Measurements from ENCODE around the gene TRIL. TPM values are rescaled to one million over a fixed set of nuclear protein-coding genes. Genes with fewer than 3 reads are reported as not detected.

The TRIL gene
- total RNA-seq, 2 donors from 2014 or later: 0.83 to 4.4 TPM

DNA sequence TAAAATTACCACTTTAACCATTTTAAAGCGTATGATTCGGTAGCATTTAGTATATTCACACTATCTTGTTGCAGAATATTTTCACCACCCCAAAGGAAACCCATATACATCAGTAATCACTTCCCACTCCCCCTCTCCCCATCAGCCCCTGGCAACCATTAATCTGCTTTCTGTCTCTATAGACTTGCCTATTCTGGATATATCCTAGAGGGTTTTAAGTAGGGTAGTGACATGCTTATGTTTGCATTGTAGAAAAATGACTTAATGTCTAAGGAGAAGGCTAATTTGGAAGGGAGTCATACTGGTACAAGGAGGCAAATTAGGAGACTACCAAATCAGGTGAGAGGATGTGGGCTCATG lies 42.6 kb upstream of the TRIL start:
- no peaks in the 10 kb centered on the region for H3K36me3 ChIP-seq
- no peaks in the 10 kb centered on the region for H3K27me3 ChIP-seq
- TF ChIP-seq, protein P1, sequence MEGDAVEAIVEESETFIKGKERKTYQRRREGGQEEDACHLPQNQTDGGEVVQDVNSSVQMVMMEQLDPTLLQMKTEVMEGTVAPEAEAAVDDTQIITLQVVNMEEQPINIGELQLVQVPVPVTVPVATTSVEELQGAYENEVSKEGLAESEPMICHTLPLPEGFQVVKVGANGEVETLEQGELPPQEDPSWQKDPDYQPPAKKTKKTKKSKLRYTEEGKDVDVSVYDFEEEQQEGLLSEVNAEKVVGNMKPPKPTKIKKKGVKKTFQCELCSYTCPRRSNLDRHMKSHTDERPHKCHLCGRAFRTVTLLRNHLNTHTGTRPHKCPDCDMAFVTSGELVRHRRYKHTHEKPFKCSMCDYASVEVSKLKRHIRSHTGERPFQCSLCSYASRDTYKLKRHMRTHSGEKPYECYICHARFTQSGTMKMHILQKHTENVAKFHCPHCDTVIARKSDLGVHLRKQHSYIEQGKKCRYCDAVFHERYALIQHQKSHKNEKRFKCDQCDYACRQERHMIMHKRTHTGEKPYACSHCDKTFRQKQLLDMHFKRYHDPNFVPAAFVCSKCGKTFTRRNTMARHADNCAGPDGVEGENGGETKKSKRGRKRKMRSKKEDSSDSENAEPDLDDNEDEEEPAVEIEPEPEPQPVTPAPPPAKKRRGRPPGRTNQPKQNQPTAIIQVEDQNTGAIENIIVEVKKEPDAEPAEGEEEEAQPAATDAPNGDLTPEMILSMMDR (IDR thresholded peaks at IDR 0.05): no peak
- H3K27ac ChIP-seq: no peak overlapping the region
- DNase-seq (ENCODE audit: low spot score): no peak
- no peaks in the 10 kb centered on the region for H3K9me3 ChIP-seq
- H3K4me1 ChIP-seq: peaks cover 2 to 25% of the 10 kb centered on the region in 2 donors
- H3K4me3 ChIP-seq: no peak overlapping the region

DNA sequence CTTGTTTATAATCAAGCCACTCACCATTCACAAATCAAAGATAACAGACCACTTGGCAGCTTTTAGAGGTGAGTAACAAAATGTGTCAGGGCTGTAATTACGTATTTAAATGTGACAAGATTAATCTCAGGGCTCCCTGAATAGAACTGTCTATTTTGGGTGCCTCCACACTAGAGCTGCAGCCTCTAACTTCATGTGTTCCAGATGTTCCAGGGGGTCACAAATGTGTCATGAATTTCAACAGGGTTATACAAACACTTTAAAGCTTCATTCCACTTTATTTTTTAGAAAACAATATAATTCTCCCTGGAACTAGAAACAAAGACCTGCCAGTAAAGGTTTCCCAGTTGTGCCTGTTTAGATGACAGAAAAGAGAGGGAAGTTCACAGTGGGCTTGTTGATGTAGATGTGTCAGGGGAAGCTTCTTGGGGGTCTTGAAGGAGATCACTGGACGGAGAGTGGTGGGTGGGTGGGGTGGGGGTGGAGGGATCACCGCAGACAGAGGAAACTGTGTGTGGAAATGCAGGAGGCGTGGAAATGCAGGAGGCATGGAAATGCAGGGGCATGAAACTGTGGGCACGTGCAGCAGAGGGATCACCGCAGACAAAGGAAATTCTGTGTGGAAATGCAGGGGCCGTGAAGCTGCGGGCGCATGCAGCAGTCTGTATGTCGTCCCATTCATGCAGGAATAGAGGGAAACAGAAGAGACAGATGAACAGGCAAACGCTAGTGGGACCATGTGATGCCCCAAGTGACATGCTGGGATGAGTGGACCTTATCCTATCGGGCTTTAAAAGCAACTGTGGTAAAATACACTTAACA lies 42.0 kb upstream of the TRIL start:
- H3K36me3 ChIP-seq: no peaks in the 10 kb centered on the region
- no peak for DNase-seq (ENCODE audit: low spot score)
- no peaks in the 10 kb centered on the region for H3K27me3 ChIP-seq
- H3K4me3 ChIP-seq: no peak overlapping the region
- TF ChIP-seq, protein P1 (IDR thresholded peaks at IDR 0.05): no peak
- H3K9me3 ChIP-seq: no peaks in the 10 kb centered on the region
- H3K4me1 ChIP-seq: peaks cover 2 to 25% of the 10 kb centered on the region in 2 donors
- H3K27ac ChIP-seq: peak overlapping the region in 1 of 2 donors; percentile 46

DNA sequence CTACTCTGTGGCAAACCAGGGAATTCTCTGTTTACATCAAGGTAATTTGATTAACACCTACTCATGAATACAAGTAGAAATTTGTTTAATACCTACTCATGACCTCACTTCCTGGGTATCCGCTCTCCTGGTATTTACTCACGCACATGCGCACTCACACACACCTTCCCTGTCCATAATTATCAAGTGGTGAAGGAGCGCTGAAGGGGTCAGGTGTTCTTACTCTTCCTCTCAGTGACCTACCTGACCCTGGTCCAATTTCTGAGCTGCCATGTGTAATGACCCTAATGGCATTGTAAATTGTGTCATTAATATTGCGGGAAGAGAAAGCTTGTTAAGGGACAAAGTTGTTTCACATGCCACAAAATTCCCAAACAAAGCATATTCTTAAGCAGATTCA lies 41.3 kb upstream of the TRIL start:
- Histone ChIP-seq H3K27ac (peak overlapping the region in 1 of 2 donors; percentile 46), H3K4me1 (peaks cover 2 to 25% of the 10 kb centered on the region in 2 donors), H3K4me3 (no peak overlapping the region), H3K9me3 (no peaks in the 10 kb centered on the region), H3K36me3 (no peaks in the 10 kb centered on the region), H3K27me3 (no peaks in the 10 kb centered on the region)
- TF ChIP-seq, protein P1 (IDR thresholded peaks at IDR 0.05): no peak
- no peak for DNase-seq (ENCODE audit: low spot score)

DNA sequence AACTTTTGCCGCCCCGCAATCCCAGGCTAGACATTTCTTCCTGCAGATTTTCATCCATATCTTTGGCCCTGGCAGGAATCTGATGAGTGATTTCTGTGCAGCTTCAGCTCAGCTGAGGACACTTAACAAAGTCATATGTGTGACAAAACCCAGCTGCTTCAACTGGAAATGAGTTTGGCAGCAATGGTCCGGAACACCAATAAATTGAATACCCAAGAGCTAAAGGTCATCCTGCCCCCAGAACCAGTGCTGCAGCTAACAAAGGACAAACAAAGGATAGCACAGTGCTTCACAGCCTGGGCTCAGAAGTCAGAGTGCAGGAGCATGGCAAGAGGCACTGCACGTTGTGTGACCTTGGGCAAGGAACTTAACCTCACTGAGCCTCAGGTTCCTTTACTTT lies 40.0 kb upstream of the TRIL start:
- peak overlapping the region in 1 of 2 donors; percentile 20 for H3K27ac ChIP-seq
- no peaks in the 10 kb centered on the region for H3K27me3 ChIP-seq
- no peak for DNase-seq (ENCODE audit: low spot score)

DNA sequence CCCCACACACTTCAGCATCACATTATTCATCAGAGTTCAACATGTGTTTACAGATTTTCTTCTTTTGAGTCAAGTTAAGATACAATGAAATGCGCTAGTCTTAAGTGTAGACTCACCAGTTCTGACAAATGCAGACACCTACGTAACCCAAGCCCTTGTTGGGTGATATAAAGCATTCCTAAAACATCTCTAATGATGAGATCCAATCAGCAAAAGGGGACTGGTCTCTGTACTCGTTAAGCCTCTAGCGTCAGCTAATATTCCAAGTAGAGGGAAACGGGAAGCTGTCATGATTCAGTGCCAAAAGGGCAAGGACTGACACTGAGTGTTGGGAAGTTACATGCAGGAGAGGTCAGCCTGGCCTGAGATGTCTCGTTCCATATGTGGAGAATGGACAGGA lies 38.7 kb upstream of the TRIL start:
- H3K9me3 ChIP-seq: no peaks in the 10 kb centered on the region
- no peak overlapping the region for H3K27ac ChIP-seq
- H3K36me3 ChIP-seq: no peaks in the 10 kb centered on the region
- H3K27me3 ChIP-seq: no peaks in the 10 kb centered on the region
- H3K4me1 ChIP-seq: peaks cover 2 to 25% of the 10 kb centered on the region in 2 donors
- DNase-seq (ENCODE audit: low spot score): no peak
- no peak overlapping the region for H3K4me3 ChIP-seq
- TF ChIP-seq, protein P1 (IDR thresholded peaks at IDR 0.05): no peak

More for the DNA sequence above, 40.0 kb upstream of the TRIL start:
- TF ChIP-seq, protein P1 (IDR thresholded peaks at IDR 0.05): no peak
- Histone ChIP-seq H3K4me3 (no peak overlapping the region), H3K9me3 (no peaks in the 10 kb centered on the region), H3K36me3 (no peaks in the 10 kb centered on the region), H3K4me1 (peaks cover 2 to 25% of the 10 kb centered on the region in 2 donors)
